Endothelial cell of umbilical vein (primary cell): ENCODE data around the gene NCKAP5.

Experiments
- EZH2 ChIP-seq: IDR thresholded peaks from 2 replicates; pipeline ENCODE4 v1.6.1; 2012; ENCODE audit warnings: borderline replicate concordance, low read depth, mild to moderate bottlenecking, moderate library complexity, low read length, inconsistent platforms; ENCODE audit not compliant: severe bottlenecking
- FOS ChIP-seq: IDR thresholded peaks from 2 replicates; pipeline ENCODE4 v1.6.1; 2011; ENCODE audit warnings: mild to moderate bottlenecking, low read length, moderate library complexity, borderline replicate concordance; ENCODE audit not compliant: insufficient read depth
- GATA2 ChIP-seq: IDR thresholded peaks from 2 replicates; pipeline ENCODE4 v1.7.0; 2011; ENCODE audit warnings: low read depth, mild to moderate bottlenecking, moderate library complexity, mixed read lengths, low read length; ENCODE audit not compliant: insufficient read length, insufficient read depth
- JUN ChIP-seq: IDR thresholded peaks from 2 replicates; pipeline ENCODE4 v1.6.1; 2011; ENCODE audit warnings: borderline replicate concordance, low read depth; ENCODE audit not compliant: insufficient read length, insufficient read depth
- MYC ChIP-seq: IDR thresholded peaks from one replicate; pipeline ENCODE4 v1.6.1; 2011; ENCODE audit warnings: mild to moderate bottlenecking, low read depth, low read length
- POLR2A ChIP-seq: IDR thresholded peaks from 2 replicates; pipeline ENCODE4 v1.6.1; 2012; ENCODE audit warnings: low read depth, mild to moderate bottlenecking, control low read depth, low read length
- POLR2AphosphoS5 ChIP-seq: IDR thresholded peaks from 2 replicates; pipeline ENCODE4 v1.6.1; 2012; ENCODE audit warnings: low read depth, mild to moderate bottlenecking, control low read depth, low read length, moderate library complexity; ENCODE audit not compliant: insufficient read depth
- TF ChIP-seq, protein P1 (sequence below): IDR thresholded peaks from 2 replicates; pipeline ENCODE4 v1.6.1; 2011; ENCODE audit not compliant: insufficient read depth, insufficient read length
- TF ChIP-seq, protein P2 (sequence below), 2 donors: IDR thresholded peaks; 1 replicate in 1 of 2; 2 replicates in 1 of 2; pipeline ENCODE4 v1.5.1; 2011; ENCODE audit warnings: low read length in 2 of 2, mild to moderate bottlenecking in 2 of 2, moderate library complexity in 2 of 2, control low read depth in 1 of 2, inconsistent platforms in 1 of 2, low read depth in 1 of 2; ENCODE audit not compliant: insufficient read depth in 1 of 2; ENCODE audit errors: extremely low read depth in 1 of 2

DNA sequence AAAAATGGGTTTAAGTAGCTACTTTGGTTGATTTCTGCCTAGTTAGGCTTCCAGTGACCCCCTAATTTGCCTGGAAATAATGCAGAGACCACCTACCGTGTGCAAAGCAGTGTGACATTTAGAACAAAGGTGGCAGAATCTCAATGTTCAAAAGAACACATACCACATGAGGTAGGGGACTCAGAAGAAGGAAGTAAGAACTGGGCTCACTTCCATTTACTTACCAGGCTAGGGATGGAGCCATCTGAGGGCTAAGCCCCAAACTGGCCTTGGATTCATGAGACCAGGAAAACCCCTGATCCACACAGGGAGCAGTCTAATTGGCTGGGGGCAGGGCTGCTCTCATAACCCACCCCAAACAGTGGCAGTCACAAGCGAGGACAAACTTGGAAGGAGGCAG lies 190.7 kb downstream of the NCKAP5 start:
- TF ChIP-seq EZH2, result no peak
- TF ChIP-seq, protein P1, sequence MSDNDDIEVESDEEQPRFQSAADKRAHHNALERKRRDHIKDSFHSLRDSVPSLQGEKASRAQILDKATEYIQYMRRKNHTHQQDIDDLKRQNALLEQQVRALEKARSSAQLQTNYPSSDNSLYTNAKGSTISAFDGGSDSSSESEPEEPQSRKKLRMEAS, result no peak
- TF ChIP-seq POLR2A, result no peak
- TF ChIP-seq, protein P2, sequence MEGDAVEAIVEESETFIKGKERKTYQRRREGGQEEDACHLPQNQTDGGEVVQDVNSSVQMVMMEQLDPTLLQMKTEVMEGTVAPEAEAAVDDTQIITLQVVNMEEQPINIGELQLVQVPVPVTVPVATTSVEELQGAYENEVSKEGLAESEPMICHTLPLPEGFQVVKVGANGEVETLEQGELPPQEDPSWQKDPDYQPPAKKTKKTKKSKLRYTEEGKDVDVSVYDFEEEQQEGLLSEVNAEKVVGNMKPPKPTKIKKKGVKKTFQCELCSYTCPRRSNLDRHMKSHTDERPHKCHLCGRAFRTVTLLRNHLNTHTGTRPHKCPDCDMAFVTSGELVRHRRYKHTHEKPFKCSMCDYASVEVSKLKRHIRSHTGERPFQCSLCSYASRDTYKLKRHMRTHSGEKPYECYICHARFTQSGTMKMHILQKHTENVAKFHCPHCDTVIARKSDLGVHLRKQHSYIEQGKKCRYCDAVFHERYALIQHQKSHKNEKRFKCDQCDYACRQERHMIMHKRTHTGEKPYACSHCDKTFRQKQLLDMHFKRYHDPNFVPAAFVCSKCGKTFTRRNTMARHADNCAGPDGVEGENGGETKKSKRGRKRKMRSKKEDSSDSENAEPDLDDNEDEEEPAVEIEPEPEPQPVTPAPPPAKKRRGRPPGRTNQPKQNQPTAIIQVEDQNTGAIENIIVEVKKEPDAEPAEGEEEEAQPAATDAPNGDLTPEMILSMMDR (IDR thresholded peaks at IDR 0.05; ENCODE audit: extremely low read depth in 1 of 2, insufficient read depth in 1 of 2, low read depth in 1 of 2, low read length in 2 of 2), result no peak
- no peak for TF ChIP-seq POLR2AphosphoS5
- no peak for TF ChIP-seq FOS
- no peak for TF ChIP-seq MYC
- no peak for TF ChIP-seq JUN
- no peak for TF ChIP-seq GATA2
